ENCODE measurements around the gene KATNB1.
A peak's percentile ranks its signal among the peaks of the same experiment; 100 is the strongest.

KATNB1 gene

DNA sequence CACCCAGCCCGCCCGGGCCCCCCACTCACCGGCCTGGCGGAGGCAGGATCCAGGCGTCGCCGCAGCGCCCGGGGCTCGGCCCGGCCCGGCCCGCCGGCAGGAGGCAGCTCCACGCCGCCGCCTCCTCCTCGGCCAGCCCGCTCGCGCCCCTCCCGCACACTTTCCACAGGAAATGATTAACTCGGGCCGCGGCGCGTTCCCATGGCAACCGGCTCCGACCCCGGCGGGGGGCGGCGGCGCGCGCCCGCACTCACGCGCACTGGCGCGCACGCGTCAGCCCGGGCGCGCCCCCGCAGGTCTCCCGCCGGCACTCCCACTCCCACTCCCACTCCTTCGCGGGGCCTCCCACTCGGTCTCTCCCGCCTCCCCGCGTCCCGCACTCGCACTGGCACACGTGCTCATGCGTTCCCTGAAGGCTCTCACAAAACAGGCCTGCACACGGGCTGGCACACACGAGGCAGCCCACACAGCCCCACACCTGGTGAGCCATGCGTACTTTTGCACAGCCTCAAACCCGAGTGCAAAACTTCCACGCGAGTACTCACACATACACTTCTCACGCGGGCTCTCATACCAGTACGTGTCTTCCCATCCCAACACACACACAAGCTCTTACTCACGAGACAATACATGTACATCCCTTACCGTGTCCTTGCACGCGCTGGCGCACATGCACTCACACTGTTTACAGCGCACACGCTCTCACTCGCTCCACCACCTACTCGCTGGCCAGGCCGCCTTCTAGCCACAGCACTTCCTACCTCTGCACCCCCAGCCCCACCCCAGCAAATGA, 67.0 kb downstream of the KATNB1 start, which contains the start of gene KIFC3:
Gene KIFC3, minus strand, starts transcription at position 151 of the 793 bp plus-strand sequence. CDS start 4,248 bp downstream, outside the sequence.
- peaks cover 5% of the 10 kb centered on the region for H3K27me3 Mint-ChIP-seq
- H3K4me1 Mint-ChIP-seq (ENCODE audit: low read depth): peaks cover 66% of the 10 kb centered on the region
- intact Hi-C loops (cut with micrococcal nuclease): loop anchor here (5.0 to 10.0 kb wide), 4 partner anchors 62 to 325 kb away; partner anchors contain the start of genes CFAP20, USB1 and ZNF319
- H3K9me3 Mint-ChIP-seq: no peaks in the 10 kb centered on the region
- peak within 1 kb of the TSS; percentile 76 for H3K27ac Mint-ChIP-seq
- peak within 1 kb of the TSS; percentile 83 for H3K4me3 Mint-ChIP-seq
- peaks cover 18% of the 10 kb centered on the region for H3K36me3 Mint-ChIP-seq (ENCODE audit: low read depth)

DNA sequence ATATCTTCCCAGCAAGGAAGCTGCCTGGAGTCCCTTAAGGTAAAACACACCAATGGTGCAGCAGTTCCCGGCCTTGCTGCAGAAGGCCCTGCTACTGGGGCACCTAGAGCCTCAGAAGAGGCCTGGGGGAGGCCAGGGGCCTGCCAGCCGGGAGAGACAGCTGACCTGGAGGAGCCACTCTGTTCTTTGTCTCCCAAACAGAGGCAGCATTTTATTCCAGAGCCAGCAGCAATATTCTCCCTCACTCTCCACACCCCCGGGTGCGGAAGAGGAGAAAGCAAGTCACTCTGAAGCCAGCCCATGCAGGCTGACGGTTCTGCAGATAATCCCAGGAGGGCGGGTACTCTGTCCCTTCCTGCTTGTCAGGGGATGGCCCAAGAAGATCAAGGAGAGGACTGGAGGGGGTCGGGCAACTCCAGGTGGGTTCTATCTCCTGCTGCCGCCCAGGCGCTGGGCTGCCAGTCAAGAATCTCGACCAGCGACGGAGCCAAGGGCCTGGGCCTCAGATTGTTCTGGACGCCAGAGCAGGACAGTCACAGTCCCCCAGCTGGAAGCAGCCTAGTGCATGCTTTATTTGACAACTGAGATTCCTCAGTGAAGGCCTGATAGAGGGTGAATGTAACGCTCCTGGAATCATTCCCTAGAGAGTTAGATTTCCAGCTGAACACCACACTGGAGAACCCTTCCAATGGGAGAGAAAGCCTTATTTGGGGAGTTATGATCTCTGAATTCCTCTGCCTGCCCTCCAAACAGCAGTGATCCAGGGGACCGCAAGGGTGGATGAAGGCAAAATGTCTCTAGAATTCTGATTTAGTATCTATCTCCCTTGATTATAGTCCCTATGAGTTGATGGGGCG, 67.8 kb downstream of the KATNB1 start:
- peaks cover 70% of the 10 kb centered on the region for H3K4me1 Mint-ChIP-seq (ENCODE audit: low read depth)
- H3K27ac Mint-ChIP-seq: peak overlapping the region; percentile 76

DNA sequence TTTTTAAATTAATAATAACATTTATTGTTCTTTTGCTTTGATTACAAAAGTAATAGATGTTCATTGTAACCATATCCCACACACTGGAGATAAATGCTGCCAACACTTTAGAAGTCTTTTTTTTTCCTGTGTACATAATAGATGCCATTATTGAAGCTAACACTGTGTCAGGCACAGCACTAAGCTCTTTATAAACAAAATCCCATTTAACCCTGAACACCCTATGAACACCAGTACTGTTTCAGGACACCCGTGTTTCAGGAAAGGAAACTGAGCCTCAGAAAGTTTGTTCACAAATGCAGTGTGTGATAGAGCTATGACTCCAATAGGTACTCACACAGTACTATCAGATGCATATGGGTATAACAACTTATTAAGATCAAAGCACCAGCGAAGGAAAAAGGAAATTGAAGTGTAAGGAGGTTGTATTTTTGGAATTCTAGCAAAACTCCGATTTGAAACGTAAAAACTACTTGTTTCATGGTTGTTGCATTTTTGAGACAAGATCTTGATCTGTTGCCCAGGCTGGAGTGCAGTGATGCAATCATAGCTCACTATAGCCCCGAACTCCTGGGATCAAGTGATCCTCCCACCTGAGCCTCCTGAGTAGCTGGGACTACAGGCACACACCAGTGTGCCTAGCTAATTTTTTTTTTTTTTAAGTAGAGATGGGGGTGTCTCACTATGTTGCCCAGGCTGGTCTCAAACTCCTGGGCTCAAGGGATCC, 68.7 kb downstream of the KATNB1 start:
- H3K4me1 Mint-ChIP-seq (ENCODE audit: low read depth): peaks cover 68% of the 10 kb centered on the region
- H3K27ac Mint-ChIP-seq: no peak overlapping the region
- peaks cover 3% of the 10 kb centered on the region for H3K36me3 Mint-ChIP-seq (ENCODE audit: low read depth)
- intact Hi-C loops (cut with micrococcal nuclease): loop anchor here (5.0 to 10.0 kb wide), 4 partner anchors 61 to 323 kb away; partner anchors contain the start of genes CFAP20, USB1 and ZNF319
- peaks cover 5% of the 10 kb centered on the region for H3K27me3 Mint-ChIP-seq
- H3K9me3 Mint-ChIP-seq: no peaks in the 10 kb centered on the region
- no peak overlapping the region for H3K4me3 Mint-ChIP-seq

More for the DNA sequence above, 67.8 kb downstream of the KATNB1 start:
- peaks cover 5% of the 10 kb centered on the region for H3K27me3 Mint-ChIP-seq
- intact Hi-C loops (cut with micrococcal nuclease): loop anchor here (5.0 to 10.0 kb wide), 4 partner anchors 61 to 324 kb away; partner anchors contain the start of genes CFAP20, USB1 and ZNF319
- peaks cover 12% of the 10 kb centered on the region for H3K36me3 Mint-ChIP-seq (ENCODE audit: low read depth)
- peak overlapping the region; percentile 83 for H3K4me3 Mint-ChIP-seq
- H3K9me3 Mint-ChIP-seq: no peaks in the 10 kb centered on the region

DNA sequence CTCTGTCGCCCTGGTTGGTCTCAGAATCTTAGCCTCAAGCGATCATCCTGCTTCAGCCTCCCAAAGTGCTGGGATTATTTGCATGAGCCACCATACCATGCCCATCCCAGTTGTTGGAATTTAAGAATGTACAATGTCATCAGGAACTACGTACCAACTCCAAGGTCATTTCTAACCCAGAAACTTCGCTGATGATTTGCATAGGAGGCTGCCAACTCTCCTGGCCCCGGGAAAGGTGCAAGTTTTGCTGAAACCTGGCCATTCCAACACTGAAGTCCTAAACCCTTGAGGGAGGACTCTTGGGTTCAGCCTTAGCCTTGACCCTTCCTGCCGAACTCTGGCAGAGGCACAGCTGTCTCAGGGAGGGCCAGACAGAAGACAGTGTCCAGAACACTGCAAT, 69.6 kb downstream of the KATNB1 start:
- H3K27me3 Mint-ChIP-seq: peaks cover 5% of the 10 kb centered on the region

More for the DNA sequence above, 69.6 kb downstream of the KATNB1 start:
- Mint-ChIP-seq H3K4me1 (ENCODE audit: low read depth) (peaks cover 68% of the 10 kb centered on the region), H3K9me3 (no peaks in the 10 kb centered on the region), H3K4me3 (no peak overlapping the region), H3K36me3 (ENCODE audit: low read depth) (no peaks in the 10 kb centered on the region), H3K27ac (no peak overlapping the region)
- intact Hi-C loops (cut with micrococcal nuclease): loop anchor here (10.0 kb wide), 1 partner anchor 60 kb away; no protein-coding TSS in a partner anchor
